Measurements from ENCODE around the gene GPR151. TPM values are rescaled to one million over a fixed set of nuclear protein-coding genes. Genes with fewer than 3 reads are reported as not detected.

The GPR151 gene
- total RNA-seq (2021; ENCODE audit: unreplicated experiment) (not detected), Bru-seq, nascent RNA (not detected), BruChase-seq, experiment 1, labeled RNA remaining after a 2-hour chase (not detected), BruChase-seq, experiment 2, labeled RNA remaining after a 6-hour chase (not detected)
- polyA plus RNA-seq (2012; ENCODE audit: insufficient read length) = not detected
- long read RNA-seq = 0 reads

DNA sequence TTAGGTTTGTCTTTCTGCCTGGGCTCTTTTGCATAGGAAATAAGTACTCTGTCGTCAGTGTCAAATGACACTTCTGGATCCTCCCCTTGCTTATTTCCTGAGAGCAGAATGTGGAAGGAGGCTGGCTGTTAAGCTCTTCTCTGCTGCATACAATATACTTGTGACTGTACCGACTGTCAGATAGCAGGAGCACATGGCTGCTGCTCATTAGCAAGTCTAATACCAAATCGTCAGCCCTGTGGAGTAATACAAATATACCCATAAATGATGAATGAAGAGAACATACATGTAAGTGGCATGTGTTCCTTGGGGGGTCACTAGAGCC lies at the start of gene GPR151:
Gene GPR151 (minus strand): TSS at position 40 of the 325 bp plus-strand sequence. CDS start 77 bp downstream, outside the sequence.
- ChIA-PET CTCF (no interaction called here), POLR2A (interaction anchor here (0.5 kb wide), 1 partner anchor 173 kb away, joined by 3 read pairs; no protein-coding TSS in a partner anchor)
- TF ChIP-seq CTCF (IDR thresholded peaks at IDR 0.05) = no peak
- TF ChIP-seq POLR2AphosphoS5 (IDR thresholded peaks at IDR 0.05; ENCODE audit: low read depth, low read length) = no peak
- no peak for TF ChIP-seq SIN3A (IDR thresholded peaks at IDR 0.05; ENCODE audit: borderline replicate concordance, insufficient read depth, low read depth, low read length)
- TF ChIP-seq, protein P1, sequence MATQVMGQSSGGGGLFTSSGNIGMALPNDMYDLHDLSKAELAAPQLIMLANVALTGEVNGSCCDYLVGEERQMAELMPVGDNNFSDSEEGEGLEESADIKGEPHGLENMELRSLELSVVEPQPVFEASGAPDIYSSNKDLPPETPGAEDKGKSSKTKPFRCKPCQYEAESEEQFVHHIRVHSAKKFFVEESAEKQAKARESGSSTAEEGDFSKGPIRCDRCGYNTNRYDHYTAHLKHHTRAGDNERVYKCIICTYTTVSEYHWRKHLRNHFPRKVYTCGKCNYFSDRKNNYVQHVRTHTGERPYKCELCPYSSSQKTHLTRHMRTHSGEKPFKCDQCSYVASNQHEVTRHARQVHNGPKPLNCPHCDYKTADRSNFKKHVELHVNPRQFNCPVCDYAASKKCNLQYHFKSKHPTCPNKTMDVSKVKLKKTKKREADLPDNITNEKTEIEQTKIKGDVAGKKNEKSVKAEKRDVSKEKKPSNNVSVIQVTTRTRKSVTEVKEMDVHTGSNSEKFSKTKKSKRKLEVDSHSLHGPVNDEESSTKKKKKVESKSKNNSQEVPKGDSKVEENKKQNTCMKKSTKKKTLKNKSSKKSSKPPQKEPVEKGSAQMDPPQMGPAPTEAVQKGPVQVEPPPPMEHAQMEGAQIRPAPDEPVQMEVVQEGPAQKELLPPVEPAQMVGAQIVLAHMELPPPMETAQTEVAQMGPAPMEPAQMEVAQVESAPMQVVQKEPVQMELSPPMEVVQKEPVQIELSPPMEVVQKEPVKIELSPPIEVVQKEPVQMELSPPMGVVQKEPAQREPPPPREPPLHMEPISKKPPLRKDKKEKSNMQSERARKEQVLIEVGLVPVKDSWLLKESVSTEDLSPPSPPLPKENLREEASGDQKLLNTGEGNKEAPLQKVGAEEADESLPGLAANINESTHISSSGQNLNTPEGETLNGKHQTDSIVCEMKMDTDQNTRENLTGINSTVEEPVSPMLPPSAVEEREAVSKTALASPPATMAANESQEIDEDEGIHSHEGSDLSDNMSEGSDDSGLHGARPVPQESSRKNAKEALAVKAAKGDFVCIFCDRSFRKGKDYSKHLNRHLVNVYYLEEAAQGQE (IDR thresholded peaks at IDR 0.05; ENCODE audit: insufficient read depth in 1 of 2, low read depth in 2 of 2, low read length in 1 of 2) = no peak
- no peak for TF ChIP-seq TCF7L2 (IDR thresholded peaks at IDR 0.05; ENCODE audit: low read depth, low read length)
- H3K4me3 ChIP-seq (ENCODE audit: low read depth in 2 of 2, low read length in 2 of 2) = no peak within 1 kb of the TSS
- DNase-seq (ENCODE audit: low read depth, low spot score) = no peak
- ATAC-seq = peak; percentile 44; the same call in 1 of the 2 replicates
- H3K4me1 ChIP-seq (ENCODE audit: control insufficient read depth, insufficient read depth, low read length) = no peaks in the 10 kb centered on the region
- intact Hi-C loops (cut with micrococcal nuclease; ENCODE audit: unreplicated experiment) (no loop called here), in situ Hi-C loops (cut with HindIII; ENCODE audit: low pct_unique_long_range_greater_than_20kb, low sequenced_read_pairs) (no loop called here)
- H3K27ac ChIP-seq (ENCODE audit: low read length) = no peak within 1 kb of the TSS
- no peaks in the 10 kb centered on the region for H3K9me3 ChIP-seq (ENCODE audit: control insufficient read depth, insufficient read depth, low read depth, low read length)
- peaks cover 12% of the 10 kb centered on the region for H3K36me3 ChIP-seq (ENCODE audit: control insufficient read depth, insufficient read depth, low read length)
- H3K27me3 ChIP-seq (ENCODE audit: control insufficient read depth, insufficient read depth, low read length) = peaks cover 2% of the 10 kb centered on the region; the same call in 1 of the 2 replicates
- BruUV-seq (replicated peaks) = no TSS peak

DNA sequence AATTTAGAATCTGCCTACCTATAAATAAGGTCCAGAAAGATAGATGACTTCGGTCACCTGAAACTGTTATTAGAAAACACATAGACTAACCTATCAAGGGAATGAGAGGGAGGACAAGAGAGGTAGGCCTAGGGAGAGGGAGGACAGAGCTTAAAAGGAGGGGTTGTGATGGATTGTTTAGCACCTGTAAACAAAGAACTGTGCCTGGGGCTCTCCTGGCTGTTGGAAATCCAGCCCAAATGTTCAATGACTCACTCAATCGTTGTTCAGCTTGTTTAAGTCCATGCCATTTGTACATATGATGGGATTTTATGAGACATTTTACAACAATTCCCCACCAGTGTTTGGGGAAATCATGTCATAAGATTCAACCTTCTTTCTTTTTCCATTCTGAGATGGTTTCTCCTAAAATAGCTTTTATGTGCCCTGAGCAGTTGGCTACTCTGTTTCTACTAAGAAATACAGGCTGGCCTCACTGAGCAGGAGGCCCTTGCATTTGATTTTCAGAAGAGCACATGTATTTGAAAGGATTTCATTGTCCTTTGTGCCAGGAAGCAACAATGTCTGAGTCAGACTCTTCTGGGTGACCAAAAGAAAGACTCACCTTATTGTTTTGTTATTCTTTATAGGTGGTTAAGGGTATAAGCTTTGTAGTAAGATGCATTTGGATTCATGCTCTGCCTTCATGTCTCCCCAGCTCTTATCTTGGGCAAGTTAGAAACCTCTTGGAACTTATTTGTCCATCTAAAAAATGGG lies 48.2 kb upstream of the GPR151 start:
- BruUV-seq (replicated peaks) = no TSS peak
- CTCF ChIA-PET = no interaction called here
- H3K9me3 ChIP-seq (ENCODE audit: control insufficient read depth, insufficient read depth, low read depth, low read length) = no peaks in the 10 kb centered on the region
- H3K4me3 ChIP-seq (ENCODE audit: low read depth in 2 of 2, low read length in 2 of 2) = no peak overlapping the region
- POLR2A ChIA-PET = no interaction called here
- in situ Hi-C loops (cut with HindIII; ENCODE audit: low pct_unique_long_range_greater_than_20kb, low sequenced_read_pairs) = no loop called here
- no peak for DNase-seq (ENCODE audit: low read depth, low spot score)
- TF ChIP-seq TCF7L2 (IDR thresholded peaks at IDR 0.05; ENCODE audit: low read depth, low read length) (no peak), SIN3A (IDR thresholded peaks at IDR 0.05; ENCODE audit: borderline replicate concordance, insufficient read depth, low read depth, low read length) (no peak), CTCF (IDR thresholded peaks at IDR 0.05) (no peak), POLR2AphosphoS5 (IDR thresholded peaks at IDR 0.05; ENCODE audit: low read depth, low read length) (no peak)
- TF ChIP-seq, protein P1 (IDR thresholded peaks at IDR 0.05; ENCODE audit: insufficient read depth in 1 of 2, low read depth in 2 of 2, low read length in 1 of 2) = no peak
- H3K27me3 ChIP-seq (ENCODE audit: control insufficient read depth, insufficient read depth, low read length) = no peaks in the 10 kb centered on the region
- no peaks in the 10 kb centered on the region for H3K4me1 ChIP-seq (ENCODE audit: control insufficient read depth, insufficient read depth, low read length)
- peak; percentile 41; the same call in 1 of the 2 replicates for ATAC-seq
- intact Hi-C loops (cut with micrococcal nuclease; ENCODE audit: unreplicated experiment) = no loop called here
- H3K27ac ChIP-seq (ENCODE audit: low read length) = no peak overlapping the region
- no peaks in the 10 kb centered on the region for H3K36me3 ChIP-seq (ENCODE audit: control insufficient read depth, insufficient read depth, low read length)
